ENCODE data around the gene LYST.

Gene LYST

DNA sequence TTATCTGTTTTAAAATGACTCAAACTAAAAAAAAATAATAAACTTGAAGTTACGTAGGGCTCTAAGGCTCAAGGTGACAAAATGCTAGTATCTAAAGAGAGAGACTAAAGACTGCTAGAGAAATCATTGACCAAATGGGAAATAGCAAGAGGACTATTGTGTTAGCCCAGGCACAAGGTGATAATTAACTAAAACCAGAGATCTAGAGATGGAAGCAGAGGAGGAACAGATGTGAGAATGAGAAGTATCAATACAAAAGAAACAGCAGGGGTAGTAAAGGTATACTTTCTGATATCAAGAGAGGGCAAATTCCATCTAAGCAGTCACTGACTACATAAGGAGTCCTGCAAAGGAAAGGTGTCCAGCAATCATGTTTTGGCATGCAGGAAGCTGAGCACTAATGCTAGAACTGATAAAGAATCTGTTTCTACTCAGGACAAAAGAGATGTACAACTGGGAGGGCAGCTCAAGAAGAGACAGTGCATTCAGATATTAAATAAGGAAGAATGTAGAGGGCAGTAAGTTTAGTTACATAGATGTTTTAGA is 116.9 kb downstream of the LYST start:
- no peak for DNase-seq

DNA sequence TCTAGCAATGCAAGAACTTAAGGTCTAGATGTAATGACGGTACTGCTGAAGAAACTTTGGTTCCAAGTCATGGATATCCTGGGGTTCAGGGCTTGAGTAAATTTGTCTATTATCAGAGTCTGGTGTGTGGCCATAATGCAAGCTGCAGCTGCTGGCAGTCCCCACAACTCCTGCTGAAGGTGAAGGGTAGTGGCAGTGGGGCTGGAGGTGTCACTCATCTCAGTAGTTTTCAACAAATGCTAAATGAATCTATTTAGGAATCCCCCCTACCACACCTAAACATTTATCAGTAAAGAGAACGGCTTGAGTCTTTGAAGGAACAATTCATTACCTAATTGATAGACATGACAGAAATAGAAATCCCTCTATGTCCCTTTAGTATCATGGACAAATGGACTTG is 118.0 kb downstream of the LYST start:
- no peak for DNase-seq

DNA sequence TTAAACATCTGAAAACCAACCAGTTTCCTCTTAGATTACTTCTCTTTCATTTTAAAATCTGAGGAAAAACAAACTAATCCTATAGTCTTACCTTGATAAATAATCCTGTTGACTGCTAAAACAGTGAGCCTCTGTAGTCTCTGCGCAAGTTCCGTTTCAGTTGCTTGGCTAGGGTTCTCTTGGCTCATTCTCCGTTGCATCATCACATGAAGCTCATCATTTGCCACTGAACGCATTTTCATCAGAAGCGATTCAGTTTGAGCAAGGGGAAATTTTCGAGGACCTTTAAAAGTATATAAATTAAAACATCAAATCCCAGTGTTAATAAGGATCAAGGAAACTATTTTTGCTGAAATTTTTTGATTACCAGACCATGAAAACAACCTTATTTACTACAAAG is 120.5 kb downstream of the LYST start:
- no peak for DNase-seq

DNA sequence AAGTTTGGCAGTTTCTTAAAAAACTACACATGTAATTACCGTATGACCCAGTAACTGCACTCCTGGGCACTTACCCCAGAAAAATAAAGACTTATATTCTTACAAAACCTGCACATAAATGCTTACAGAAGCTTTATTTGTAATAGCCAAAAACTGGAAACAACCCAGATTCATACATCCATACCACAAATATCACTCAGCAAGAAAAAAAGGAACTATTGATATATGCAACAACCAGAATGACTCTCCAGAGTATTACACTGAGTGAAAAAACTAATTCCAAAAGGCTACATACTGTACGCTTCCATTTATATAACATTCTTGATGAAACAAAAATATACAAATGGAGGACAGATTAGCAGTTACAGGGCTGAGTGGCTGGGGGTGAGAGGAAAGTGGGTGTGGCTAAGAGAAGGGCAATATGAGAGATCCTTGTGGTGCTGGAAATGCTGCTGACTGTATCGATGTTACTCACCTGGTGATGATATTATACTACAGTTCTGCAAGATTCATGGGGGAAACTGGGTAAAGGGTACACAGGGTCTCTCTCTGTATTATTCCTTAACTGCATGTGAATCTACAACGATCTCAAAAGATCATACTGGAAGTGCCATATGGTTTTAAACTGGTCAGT is 121.1 kb downstream of the LYST start:
- DNase-seq, result no peak

DNA sequence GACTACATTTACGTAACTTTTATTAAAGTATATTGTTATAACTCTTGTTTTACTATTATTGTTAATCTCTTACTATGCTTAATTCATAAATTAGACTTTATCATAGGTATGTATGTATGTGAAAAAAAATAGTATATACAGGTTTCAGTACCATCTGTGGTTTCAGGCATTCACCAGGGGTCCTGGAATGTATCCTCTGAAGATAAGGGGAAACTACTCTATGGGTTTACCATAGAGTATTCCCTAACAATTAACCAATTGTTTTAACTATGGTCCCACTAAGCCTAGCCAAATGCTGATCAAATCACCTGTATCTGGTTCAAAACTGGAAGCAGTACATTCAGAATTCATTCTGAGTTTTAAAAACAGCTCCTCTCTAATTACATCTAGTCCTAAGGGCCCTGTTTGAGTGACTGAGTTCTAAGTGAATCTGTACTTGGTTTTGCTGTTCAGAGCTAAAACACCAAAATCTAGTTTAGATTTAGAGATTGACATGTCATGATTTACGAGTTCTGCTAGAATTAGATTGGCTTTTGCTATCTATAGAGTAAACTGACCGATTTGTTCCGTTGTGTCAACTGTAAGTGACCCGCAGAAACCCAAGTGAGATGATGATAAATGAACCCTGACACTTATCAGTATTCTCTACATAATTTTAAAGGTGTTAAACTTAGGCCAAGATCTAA is 123.6 kb downstream of the LYST start:
- no peak for DNase-seq

DNA sequence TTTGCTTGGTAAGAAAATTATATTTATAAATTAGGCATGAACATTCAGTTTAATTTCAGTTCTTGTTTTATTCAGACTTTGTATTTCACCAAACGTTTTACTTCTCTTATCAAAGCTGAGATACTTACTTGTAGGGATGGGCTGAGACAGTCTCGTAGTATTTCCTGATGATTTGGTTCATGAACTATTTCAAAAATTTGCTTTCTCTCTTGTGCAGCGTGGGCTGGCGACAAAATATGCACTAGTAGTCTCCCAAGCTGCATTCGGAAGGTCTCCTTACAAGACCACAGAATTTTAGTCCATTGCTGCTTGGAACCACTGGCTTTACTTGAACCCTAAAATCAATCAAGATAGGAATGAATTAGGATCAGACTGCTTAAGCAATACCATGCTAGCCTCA is 125.4 kb downstream of the LYST start:
- no peak for DNase-seq

DNA sequence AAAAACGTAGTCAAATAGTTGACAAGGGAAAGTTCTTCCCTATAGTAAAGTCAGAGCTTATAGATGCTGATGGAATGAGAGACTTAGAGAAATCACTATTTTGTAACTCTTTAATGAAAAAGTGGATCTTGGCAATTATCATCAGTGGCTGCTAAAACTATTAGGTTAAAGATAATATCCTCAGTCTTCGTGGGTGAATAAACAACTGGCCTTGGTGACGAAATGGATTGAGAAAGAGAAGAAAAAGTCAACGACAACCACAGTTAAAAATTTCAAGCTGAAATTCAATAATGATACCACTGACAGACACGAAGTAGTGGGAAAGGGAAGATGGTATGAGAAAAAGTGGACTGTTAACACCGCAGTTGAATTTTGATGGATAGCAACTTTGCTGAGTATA is 127.1 kb downstream of the LYST start:
- DNase-seq, result no peak

DNA sequence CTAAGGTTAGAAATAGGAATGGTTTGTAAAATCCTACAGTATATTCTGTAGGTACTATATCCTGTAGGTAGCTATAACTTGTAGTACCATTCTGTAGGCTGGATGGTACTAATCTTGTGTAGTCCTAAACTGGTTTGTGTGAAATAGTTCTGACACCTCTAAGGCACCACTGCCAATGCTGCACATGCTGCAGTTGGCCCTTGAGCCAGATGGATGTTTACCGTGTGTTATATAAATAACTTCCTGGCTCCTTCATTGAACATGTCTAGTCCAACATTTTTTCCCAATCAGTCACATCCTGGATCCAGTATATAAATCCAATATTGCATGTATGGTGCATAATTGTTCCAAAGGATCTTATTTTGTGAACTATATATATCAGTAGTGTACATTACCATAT is 127.6 kb downstream of the LYST start:
- DNase-seq, result no peak

DNA sequence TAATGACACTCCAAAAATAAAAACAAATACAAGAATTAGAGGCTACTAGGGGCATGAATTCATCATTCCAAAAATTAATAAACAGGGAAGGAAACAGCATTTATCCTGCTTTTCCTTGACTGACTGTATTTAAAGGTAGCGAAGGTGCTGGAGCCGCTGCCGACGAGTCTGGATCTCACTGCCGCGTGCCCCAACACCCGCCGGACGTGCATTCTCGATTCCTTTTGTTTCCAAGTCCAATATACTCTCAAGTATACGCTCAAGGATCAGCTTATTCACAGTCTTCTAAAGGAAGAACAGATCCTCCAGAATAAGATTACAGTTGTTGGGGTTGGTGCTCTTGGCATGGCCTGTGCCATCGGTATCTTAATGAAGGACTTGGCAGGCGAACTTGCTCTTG is 129.0 kb downstream of the LYST start:
- DNase-seq, result no peak

DNA sequence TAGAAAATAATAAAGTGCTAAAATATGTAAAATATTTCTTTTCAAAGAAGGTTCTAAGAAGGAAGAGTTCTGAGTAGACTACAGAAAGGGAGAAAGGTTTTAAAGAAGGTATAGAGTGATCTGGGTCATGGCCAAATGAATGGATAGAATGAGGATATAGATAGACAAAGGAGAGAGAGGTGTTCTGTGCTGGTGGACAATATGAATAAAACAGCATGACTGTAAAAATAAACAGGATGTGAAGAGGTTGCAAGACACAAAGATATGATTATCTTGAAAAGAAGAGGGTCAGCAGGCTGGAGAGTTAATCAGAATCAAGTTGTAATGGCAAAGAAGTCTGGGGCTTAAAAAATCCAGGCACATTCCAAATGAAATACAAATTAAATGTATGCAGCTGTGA is 130.4 kb downstream of the LYST start:
- no peak for DNase-seq

DNA sequence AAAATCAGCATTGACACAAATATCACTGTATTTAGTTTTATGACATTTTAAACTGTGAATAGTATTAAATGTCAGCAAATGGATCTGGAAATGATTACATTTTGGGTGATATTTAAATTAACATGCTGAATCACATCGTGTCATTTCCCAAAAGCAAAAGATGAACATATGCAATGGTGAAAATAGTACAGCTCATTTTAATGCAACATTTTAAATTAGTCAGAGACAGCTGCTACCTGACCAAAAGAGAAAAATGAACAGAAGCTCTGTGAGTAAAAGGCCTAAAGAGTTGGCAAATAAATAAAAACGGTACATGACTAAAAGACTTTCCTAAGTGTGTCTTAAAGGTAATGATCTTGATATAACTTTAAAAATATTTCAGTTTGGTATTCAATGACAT is 131.1 kb downstream of the LYST start:
- no peak for DNase-seq

DNA sequence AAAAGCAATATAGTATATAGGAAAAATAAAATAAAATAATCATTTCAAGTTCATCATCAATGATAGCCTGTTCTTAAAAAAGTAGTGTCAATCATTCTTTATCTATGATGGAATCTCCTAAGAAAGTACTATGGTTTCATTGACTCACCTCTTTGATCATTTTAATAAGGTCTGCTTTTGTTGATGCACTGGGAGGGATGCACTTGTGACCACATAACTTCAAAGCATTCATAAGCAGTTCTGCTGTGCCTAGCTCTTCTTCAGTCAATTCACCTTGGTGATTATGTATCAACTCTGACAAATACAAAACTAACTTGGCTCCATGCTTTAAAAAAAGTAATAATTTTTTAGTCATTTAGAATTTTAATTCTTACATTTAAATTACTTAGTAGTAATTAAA is 132.4 kb downstream of the LYST start:
- no peak for DNase-seq

DNA sequence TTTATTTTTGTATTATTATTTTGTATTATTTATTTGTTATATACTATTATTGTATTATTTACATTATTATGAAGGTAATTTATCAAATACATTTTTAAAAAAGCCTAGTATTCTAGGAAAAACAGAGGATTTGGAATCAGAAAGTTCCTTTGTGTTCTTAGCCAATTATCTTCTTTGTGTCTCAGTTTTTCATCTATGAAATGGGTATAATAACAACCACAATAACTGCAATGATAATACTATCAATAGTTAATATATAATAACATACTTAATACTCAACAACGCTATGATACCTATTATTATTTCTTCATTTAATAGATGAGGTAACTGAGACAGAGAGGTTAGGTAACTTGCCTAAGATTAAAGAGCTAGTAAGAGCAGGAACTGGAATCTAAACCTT is 136.7 kb downstream of the LYST start:
- DNase-seq, result no peak

DNA sequence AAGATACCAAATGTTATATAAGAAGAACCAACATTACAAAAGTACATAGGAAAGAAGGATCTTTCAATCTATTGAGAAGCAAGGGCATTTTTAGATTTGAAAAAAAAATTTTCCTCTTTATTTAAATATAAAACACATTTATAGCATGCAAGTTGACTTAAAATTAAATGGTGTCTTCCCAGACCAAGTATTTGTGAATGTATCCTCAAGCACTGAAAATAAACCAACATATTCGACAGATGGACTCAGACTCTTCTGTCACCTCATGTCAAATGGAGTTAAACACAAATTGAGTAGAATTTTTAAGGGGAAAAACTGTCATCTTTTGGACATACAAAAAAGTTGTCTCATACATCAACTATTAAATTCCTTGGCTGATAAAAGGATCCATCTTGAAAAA is 140.1 kb downstream of the LYST start:
- no peak for DNase-seq

DNA sequence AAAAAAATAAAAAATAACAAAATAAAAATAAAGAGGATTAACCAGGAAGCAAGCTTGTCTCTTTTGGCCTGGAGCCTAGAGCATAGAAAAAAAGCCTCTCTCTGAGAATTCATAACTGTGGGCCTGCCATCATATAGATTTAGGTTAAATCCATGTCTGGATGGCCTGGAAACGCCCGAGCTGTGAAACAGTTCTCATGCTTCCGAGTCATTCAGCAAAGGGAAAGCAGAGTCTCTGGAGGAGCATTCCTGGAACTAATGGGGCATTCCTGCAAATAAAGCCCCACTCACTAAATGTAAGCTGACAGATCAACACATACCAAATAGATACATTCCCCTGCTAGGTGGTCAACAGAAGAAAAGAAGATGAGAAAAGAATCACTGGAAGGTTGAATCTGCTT is 141.3 kb downstream of the LYST start:
- DNase-seq, result no peak

DNA sequence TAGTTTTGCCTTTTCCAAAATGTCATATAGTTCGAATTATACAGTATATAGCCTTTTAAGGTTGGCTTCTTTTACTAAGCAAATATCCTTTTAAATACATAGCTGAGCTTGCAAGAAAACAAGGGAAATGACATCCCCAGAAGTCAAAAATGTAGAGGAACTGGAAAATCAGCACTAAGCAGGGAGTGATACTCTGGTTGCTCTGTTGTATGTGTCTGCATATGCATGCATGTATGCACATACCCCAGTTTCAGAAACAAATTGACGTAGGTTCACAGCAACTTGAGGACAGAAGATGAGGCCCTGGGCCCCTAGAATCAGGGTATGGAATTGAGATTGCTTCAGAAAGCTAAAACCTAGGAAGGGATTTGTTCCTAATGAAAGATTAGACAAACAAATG is 142.0 kb downstream of the LYST start:
- DNase-seq, result no peak

DNA sequence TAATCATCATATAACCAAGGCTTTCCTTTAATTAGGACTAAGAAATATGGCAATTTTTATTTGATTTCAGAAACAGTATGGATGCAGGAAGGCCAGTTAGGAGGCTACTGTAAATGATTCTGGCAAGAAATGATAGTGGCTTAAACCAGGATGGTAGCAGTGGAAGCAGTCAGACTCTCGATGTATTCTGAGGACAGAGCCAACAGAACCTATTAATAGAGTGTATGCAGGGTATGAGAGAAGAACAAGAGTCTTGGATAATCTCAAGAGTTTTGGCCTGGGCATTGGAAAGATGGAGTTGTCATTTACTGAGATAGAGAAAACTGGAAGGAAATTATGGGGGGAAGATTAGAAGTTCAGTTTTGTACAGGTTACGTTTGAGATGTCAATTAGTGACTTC is 143.8 kb downstream of the LYST start:
- no peak for DNase-seq

DNA sequence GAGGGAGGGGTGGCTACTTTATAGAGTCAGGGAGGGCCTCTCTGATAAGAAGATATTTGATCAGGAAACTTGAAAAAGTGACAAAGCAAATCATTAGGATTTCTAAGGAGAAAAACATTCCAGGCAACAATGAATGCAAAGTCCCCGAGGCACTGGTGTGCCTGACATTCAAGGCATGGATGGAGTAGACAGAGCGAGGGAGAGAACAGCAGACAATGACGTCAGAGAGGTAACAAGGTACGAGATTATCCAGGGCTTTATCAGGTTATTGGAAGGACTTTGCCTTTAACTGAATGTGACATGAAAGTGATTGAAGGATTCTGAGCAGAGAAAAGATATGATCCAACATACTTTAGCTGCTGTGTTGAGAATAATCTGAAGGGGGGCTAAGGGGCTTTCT is 144.7 kb downstream of the LYST start:
- no peak for DNase-seq

DNA sequence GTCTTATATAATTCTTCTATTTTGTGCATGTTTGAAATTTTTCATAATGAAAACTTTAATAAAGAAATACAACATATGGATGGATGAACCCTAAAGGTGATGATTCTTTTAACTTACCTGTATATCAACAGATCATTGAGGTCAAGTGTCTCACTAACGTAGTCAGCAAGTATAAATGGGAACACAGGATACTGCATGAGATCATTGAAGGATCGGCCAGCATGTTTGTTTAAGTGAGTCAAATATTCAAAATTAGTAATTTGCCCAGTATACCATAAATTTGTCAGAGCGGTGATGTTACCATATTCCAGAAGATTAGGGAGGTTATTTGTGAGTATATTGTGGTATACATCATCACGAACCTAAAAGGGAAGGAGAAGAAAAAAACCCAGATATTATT is 146.2 kb downstream of the LYST start:
- no peak for DNase-seq

DNA sequence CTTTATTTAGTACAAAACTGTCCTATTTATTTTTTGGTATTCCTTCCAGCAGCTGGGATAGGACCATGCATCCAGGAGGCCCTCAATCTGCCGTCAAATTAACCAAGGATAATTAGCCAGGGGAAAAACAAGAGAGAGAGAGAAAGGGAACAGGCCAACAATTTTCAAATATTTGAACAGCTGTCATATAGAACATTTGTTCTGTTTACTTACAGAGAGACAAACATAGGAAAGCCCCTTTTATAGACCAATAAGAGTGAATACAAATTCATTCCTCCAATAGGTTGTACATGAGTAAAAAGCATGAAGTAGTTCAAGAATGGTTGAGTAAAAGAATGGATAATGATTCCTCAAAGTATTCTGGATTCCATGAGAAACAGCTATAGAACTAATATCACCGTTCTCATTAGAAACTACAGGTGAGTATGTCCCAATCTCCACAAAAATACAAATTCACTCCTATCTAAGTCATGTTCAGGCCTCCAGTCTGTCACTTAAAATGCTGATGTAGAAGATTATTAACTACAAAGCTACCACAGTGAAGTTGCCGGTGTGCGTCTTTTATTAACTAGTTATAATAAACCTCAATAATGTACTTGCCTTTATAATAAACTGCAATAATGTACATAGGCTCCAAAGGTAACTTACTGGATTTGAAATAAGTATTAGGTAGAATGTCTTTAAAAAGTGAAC is 152.4 kb downstream of the LYST start:
- DNase-seq, result no peak

DNA sequence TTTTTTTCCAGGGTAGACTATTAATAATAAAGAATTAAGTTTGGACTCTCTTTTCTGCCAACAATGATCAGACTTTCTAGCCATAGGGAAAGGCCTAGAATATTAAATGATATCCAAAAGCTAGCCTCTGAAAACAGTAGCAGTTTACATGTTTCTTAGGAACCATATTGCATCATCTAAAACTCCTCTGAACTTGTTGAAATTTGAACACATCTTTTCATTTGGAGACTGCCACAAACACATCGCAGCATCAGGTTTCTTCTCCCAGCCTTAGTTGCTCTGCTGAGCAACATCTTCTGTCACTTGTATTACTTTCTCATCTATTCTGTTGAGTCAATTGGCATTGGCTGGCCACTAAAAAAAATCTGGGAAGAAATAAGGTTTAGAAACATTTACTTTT is 153.9 kb downstream of the LYST start:
- DNase-seq, result no peak

DNA sequence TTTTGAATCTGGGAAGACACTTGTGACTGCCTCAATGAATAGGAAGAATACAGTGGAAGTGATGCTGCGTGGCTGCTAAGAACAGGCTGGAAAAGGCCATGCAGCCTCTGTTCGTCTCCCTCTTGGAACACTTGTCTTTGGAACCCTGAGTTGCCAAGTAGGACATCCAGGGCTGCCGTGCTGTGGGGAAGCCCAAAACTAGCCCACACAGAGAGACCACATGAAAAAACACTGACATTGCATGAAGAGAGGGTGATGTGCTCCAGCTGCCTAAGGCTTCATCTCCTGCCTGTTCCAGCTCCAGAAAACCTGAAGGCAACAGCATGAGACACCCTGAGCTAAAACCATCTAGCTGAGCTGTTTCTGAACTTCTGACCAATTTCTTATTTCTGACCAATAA is 156.0 kb downstream of the LYST start:
- no peak for DNase-seq

DNA sequence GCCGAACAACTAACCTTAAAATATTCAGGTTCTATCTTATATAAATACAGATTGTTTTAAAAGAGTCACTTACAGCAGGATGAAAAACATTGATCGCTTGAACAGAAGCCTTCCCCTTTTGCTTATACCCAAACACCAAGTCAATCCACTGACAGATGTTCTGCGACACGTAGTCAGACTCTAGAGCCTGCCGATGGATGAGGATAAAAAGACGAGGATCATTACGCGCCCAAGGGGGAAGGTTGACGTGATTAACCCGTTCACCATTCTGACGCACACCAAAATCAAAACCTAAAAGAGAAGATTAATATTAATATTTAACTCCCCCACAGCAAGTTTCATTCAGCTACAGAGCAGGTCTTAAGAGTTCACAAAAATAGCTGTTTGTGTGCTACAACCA is 157.7 kb downstream of the LYST start:
- no peak for DNase-seq

DNA sequence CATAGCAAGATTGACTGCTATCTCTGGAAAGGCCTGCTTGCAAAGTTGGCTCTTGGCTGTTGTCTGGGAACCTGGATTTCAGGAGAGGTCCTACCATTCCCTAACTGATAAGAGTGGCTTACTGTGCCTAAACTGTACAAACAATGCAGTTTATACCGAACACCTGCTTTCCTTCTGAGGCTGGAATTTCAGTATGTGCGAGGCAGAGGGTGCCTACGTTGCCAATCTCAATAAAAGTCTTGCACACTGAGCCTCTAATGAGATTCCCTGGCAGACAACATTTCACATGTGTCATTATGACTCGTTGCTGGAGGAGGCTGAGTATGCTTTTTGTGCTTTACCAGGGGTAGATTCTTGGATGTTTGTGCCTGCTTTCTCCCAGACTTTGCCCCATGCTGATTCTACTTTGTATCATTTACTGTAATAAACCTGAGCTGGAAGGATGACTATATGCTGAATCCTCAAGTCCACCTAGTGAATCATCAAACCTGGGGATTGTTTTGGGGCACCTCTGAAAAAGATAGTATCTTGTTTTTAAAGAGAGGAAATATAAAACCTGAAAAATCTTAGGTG is 158.2 kb downstream of the LYST start:
- DNase-seq, result no peak
